ENCODE results near the gene NFIL3. TPM values are rescaled to one million over a fixed set of nuclear protein-coding genes. Genes with fewer than 3 reads are reported as not detected.
A peak's percentile ranks its signal among the peaks of the same experiment; 100 is the strongest.
"Not testable (repeated sequence)": the region's sequence is repeated elsewhere in the genome, so short reads cannot be mapped to it uniquely, and the experiment has no call there.

Gene NFIL3
- total RNA-seq, 1 donor from 2014 or later = 192 TPM

- H3K27ac Mint-ChIP-seq = no peak overlapping the region
- intact Hi-C loops (cut with micrococcal nuclease) = no loop called here
- no peak for DNase-seq (ENCODE audit: low spot score)
- peaks cover 6% of the 10 kb centered on the region for H3K27me3 Mint-ChIP-seq (ENCODE audit: low read depth)
- H3K9me3 Mint-ChIP-seq = peaks cover 20% of the 10 kb centered on the region
- H3K36me3 Mint-ChIP-seq (ENCODE audit: low read depth) = peaks cover 5% of the 10 kb centered on the region
- no peak overlapping the region for H3K4me3 Mint-ChIP-seq (ENCODE audit: low read depth)
- peaks cover 10% of the 10 kb centered on the region for H3K4me1 Mint-ChIP-seq (ENCODE audit: low read depth)
These were observed 41.3 kb downstream of the NFIL3 start for GRCh38 chr9:91382298-91382697.

- Mint-ChIP-seq H3K4me1 (ENCODE audit: low read depth) (peaks cover 19% of the 10 kb centered on the region), H3K9me3 (peaks cover 5% of the 10 kb centered on the region), H3K27me3 (ENCODE audit: low read depth) (peaks cover 6% of the 10 kb centered on the region), H3K4me3 (ENCODE audit: low read depth) (no peak overlapping the region), H3K27ac (no peak overlapping the region), H3K36me3 (ENCODE audit: low read depth) (peaks cover 5% of the 10 kb centered on the region)
- intact Hi-C loops (cut with micrococcal nuclease) = no loop called here
- DNase-seq (ENCODE audit: low spot score) = no peak
These were observed 44.2 kb downstream of the NFIL3 start for GRCh38 chr9:91379426-91379825.

- H3K27me3 Mint-ChIP-seq (ENCODE audit: low read depth) = peaks cover 6% of the 10 kb centered on the region
- H3K36me3 Mint-ChIP-seq (ENCODE audit: low read depth) = peaks cover 5% of the 10 kb centered on the region
- H3K27ac Mint-ChIP-seq = no peak overlapping the region
- no peak for DNase-seq (ENCODE audit: low spot score)
- H3K4me1 Mint-ChIP-seq (ENCODE audit: low read depth) = peaks cover 19% of the 10 kb centered on the region
- no peak overlapping the region for H3K4me3 Mint-ChIP-seq (ENCODE audit: low read depth)
- intact Hi-C loops (cut with micrococcal nuclease) = no loop called here
- H3K9me3 Mint-ChIP-seq = peaks cover 5% of the 10 kb centered on the region
These were observed 44.9 kb downstream of the NFIL3 start for GRCh38 chr9:91378695-91379127.

GRCh38 chr9:91378054-91378453 is 45.6 kb downstream of the NFIL3 start:
- H3K4me3 Mint-ChIP-seq (ENCODE audit: low read depth); H3K36me3 Mint-ChIP-seq (ENCODE audit: low read depth); intact Hi-C loops (cut with micrococcal nuclease); DNase-seq (ENCODE audit: low spot score); H3K27ac Mint-ChIP-seq; H3K27me3 Mint-ChIP-seq (ENCODE audit: low read depth); H3K9me3 Mint-ChIP-seq: not testable (repeated sequence)
- H3K4me1 Mint-ChIP-seq (ENCODE audit: low read depth) = peaks cover 19% of the 10 kb centered on the region

- H3K4me3 Mint-ChIP-seq (ENCODE audit: low read depth) = no peak overlapping the region
- DNase-seq (ENCODE audit: low spot score) = no peak
- H3K36me3 Mint-ChIP-seq (ENCODE audit: low read depth) = peaks cover 5% of the 10 kb centered on the region
- peaks cover 1% of the 10 kb centered on the region for H3K27me3 Mint-ChIP-seq (ENCODE audit: low read depth)
- peaks cover 24% of the 10 kb centered on the region for H3K4me1 Mint-ChIP-seq (ENCODE audit: low read depth)
- peaks cover 5% of the 10 kb centered on the region for H3K9me3 Mint-ChIP-seq
- intact Hi-C loops (cut with micrococcal nuclease) = no loop called here
- no peak overlapping the region for H3K27ac Mint-ChIP-seq
These were observed 47.4 kb downstream of the NFIL3 start for GRCh38 chr9:91376239-91376638.

GRCh38 chr9:91374939-91375338 is 48.7 kb downstream of the NFIL3 start:
- no peaks in the 10 kb centered on the region for H3K27me3 Mint-ChIP-seq (ENCODE audit: low read depth)
- intact Hi-C loops (cut with micrococcal nuclease) = no loop called here

GRCh38 chr9:91371894-91372293 is 51.7 kb downstream of the NFIL3 start:
- DNase-seq (ENCODE audit: low spot score) = no peak
- H3K27ac Mint-ChIP-seq = no peak overlapping the region
- no peaks in the 10 kb centered on the region for H3K36me3 Mint-ChIP-seq (ENCODE audit: low read depth)
- intact Hi-C loops (cut with micrococcal nuclease) = no loop called here
- no peaks in the 10 kb centered on the region for H3K9me3 Mint-ChIP-seq
- no peaks in the 10 kb centered on the region for H3K27me3 Mint-ChIP-seq (ENCODE audit: low read depth)
- H3K4me1 Mint-ChIP-seq (ENCODE audit: low read depth) = peaks cover 16% of the 10 kb centered on the region
- no peak overlapping the region for H3K4me3 Mint-ChIP-seq (ENCODE audit: low read depth)

More at GRCh38 chr9:91374939-91375338, 48.7 kb downstream of the NFIL3 start:
- Mint-ChIP-seq H3K9me3 (peaks cover 5% of the 10 kb centered on the region), H3K4me1 (ENCODE audit: low read depth) (peaks cover 24% of the 10 kb centered on the region), H3K36me3 (ENCODE audit: low read depth) (peaks cover 5% of the 10 kb centered on the region), H3K4me3 (ENCODE audit: low read depth) (no peak overlapping the region), H3K27ac (no peak overlapping the region)
- DNase-seq (ENCODE audit: low spot score) = no peak

- intact Hi-C loops (cut with micrococcal nuclease); H3K36me3 Mint-ChIP-seq (ENCODE audit: low read depth); H3K4me3 Mint-ChIP-seq (ENCODE audit: low read depth); H3K27me3 Mint-ChIP-seq (ENCODE audit: low read depth); DNase-seq (ENCODE audit: low spot score); H3K4me1 Mint-ChIP-seq (ENCODE audit: low read depth); H3K9me3 Mint-ChIP-seq; H3K27ac Mint-ChIP-seq: not testable (repeated sequence)
These were observed 53.6 kb downstream of the NFIL3 start for GRCh38 chr9:91370006-91370405.

GRCh38 chr9:91364702-91365101 is 58.9 kb downstream of the NFIL3 start:
- Mint-ChIP-seq H3K4me3 (ENCODE audit: low read depth) (no peak overlapping the region), H3K9me3 (peaks cover 7% of the 10 kb centered on the region), H3K4me1 (ENCODE audit: low read depth) (peaks cover 20% of the 10 kb centered on the region), H3K36me3 (ENCODE audit: low read depth) (peaks cover 20% of the 10 kb centered on the region), H3K27ac (no peak overlapping the region), H3K27me3 (ENCODE audit: low read depth) (no peaks in the 10 kb centered on the region)
- DNase-seq (ENCODE audit: low spot score) = no peak
- intact Hi-C loops (cut with micrococcal nuclease) = no loop called here

GRCh38 chr9:91364005-91364404 is 59.6 kb downstream of the NFIL3 start:
- peaks cover 27% of the 10 kb centered on the region for H3K4me1 Mint-ChIP-seq (ENCODE audit: low read depth)
- intact Hi-C loops (cut with micrococcal nuclease) = no loop called here
- H3K9me3 Mint-ChIP-seq = peaks cover 7% of the 10 kb centered on the region
- no peak for DNase-seq (ENCODE audit: low spot score)
- no peak overlapping the region for H3K4me3 Mint-ChIP-seq (ENCODE audit: low read depth)
- H3K27ac Mint-ChIP-seq = no peak overlapping the region
- peaks cover 27% of the 10 kb centered on the region for H3K36me3 Mint-ChIP-seq (ENCODE audit: low read depth)
- no peaks in the 10 kb centered on the region for H3K27me3 Mint-ChIP-seq (ENCODE audit: low read depth)

GRCh38 chr9:91362051-91362611 is 61.5 kb downstream of the NFIL3 start:
- Mint-ChIP-seq H3K4me3 (ENCODE audit: low read depth) (peak overlapping the region; percentile 80), H3K27me3 (ENCODE audit: low read depth) (no peaks in the 10 kb centered on the region), H3K9me3 (peaks cover 7% of the 10 kb centered on the region), H3K4me1 (ENCODE audit: low read depth) (peaks cover 43% of the 10 kb centered on the region), H3K36me3 (ENCODE audit: low read depth) (peaks cover 41% of the 10 kb centered on the region), H3K27ac (peak overlapping the region; percentile 79)
- intact Hi-C loops (cut with micrococcal nuclease) = no loop called here
- no peak for DNase-seq (ENCODE audit: low spot score)

GRCh38 chr9:91361291-91362050 is 62.2 kb downstream of the NFIL3 start, which contains the start of gene AUH:
Gene AUH, minus strand, starts transcription at chr9:91361918. Its CDS starts 29 bp downstream, at chr9:91361889.
- Mint-ChIP-seq H3K36me3 (ENCODE audit: low read depth) (peaks cover 48% of the 10 kb centered on the region), H3K27me3 (ENCODE audit: low read depth) (no peaks in the 10 kb centered on the region), H3K4me1 (ENCODE audit: low read depth) (peaks cover 50% of the 10 kb centered on the region), H3K9me3 (peaks cover 7% of the 10 kb centered on the region), H3K27ac (peak within 1 kb of the TSS; percentile 99), H3K4me3 (ENCODE audit: low read depth) (peak within 1 kb of the TSS; percentile 98)
- intact Hi-C loops (cut with micrococcal nuclease) = no loop called here
- peak; percentile 84 for DNase-seq (ENCODE audit: low spot score)

GRCh38 chr9:91360551-91361290 is 62.9 kb downstream of the NFIL3 start:
- Mint-ChIP-seq H3K27ac (peak overlapping the region; percentile 99), H3K4me3 (ENCODE audit: low read depth) (peak overlapping the region; percentile 98), H3K9me3 (peaks cover 7% of the 10 kb centered on the region), H3K36me3 (ENCODE audit: low read depth) (peaks cover 56% of the 10 kb centered on the region), H3K27me3 (ENCODE audit: low read depth) (no peaks in the 10 kb centered on the region), H3K4me1 (ENCODE audit: low read depth) (peaks cover 57% of the 10 kb centered on the region)
- no peak for DNase-seq (ENCODE audit: low spot score)
- intact Hi-C loops (cut with micrococcal nuclease) = no loop called here

Measured in activated T-helper 2 cell treated with anti-CD3 and anti-CD28 coated beads, Interferon-gamma antibody, Interleukin-2, Interleukin-4, amounts not matched to agents 10 μg/mL and 5 μg/mL and 100 μg/mL, durations not matched to agents 14 hours and 24 hours and 36 hours (primary cell).